Peyer's patch (tissue), 4 donors: Measurements from ENCODE around the gene GEN1.

Experiments used
- CTCF ChIP-seq, 6 experiments: fragments of 450-650 bp in 4 of 6; fragments of 200-600 bp in 2 of 6; sonication (generic) in 1 of 6; IDR thresholded peaks; one replicate each; pipeline ENCODE4 v1.5.1; 2017 to 2019; ENCODE audit warnings: antibody characterized with exemption in 6 of 6, mild to moderate bottlenecking in 3 of 6, moderate library complexity in 1 of 6
- POLR2A ChIP-seq, 2 donors: fragments of 450-650 bp; IDR thresholded peaks; one replicate each; pipeline ENCODE4 v1.5.1; 2017; ENCODE audit warnings: antibody characterized with exemption in 2 of 2, mild to moderate bottlenecking in 2 of 2, moderate library complexity in 2 of 2

GRCh38 chr2:17752892-17753802 lies 791 bp upstream of the GEN1 start:
- no peak for TF ChIP-seq CTCF (IDR thresholded peaks at IDR 0.05)
- peak; percentile 39 to 62 for TF ChIP-seq POLR2A (IDR thresholded peaks at IDR 0.05)
